HG03175 (cell line): ENCODE data around the gene TAF15.
A peak's percentile ranks its signal among the peaks of the same experiment; 100 is the strongest.

Experiments used
- ATAC-seq: cut with Tn5 transposase; IDR thresholded peaks from one replicate; pipeline ENCODE4 v1.9.1; 2021; ENCODE audit warnings: mild to moderate bottlenecking, moderate library complexity; ENCODE audit not compliant: unreplicated experiment

Gene TAF15

GRCh38 chr17:35808962-35809854 lies at the start of gene TAF15:
Gene TAF15 (plus strand): TSS chr17:35809484. CDS start chr17:35809570, 86 bp downstream.
- peak; percentile 90 for ATAC-seq

- no peak for ATAC-seq
Observed at GRCh38 chr17:35760587-35760986, 48.7 kb upstream of the TAF15 start, which contains the start of gene C17orf50. Gene C17orf50 (plus strand): TSS chr17:35760887. CDS start chr17:35760942, 55 bp downstream.

- no peak for ATAC-seq
Observed at GRCh38 chr17:35761601-35762000, 47.7 kb upstream of the TAF15 start.

GRCh38 chr17:35763767-35764122 lies 45.5 kb upstream of the TAF15 start:
- no peak for ATAC-seq

- peak; percentile 82 for ATAC-seq
Observed at GRCh38 chr17:35764123-35764991, 44.9 kb upstream of the TAF15 start.

GRCh38 chr17:35765086-35765710 lies 44.1 kb upstream of the TAF15 start:
- ATAC-seq, result no peak

GRCh38 chr17:35765756-35766488 lies 43.4 kb upstream of the TAF15 start:
- ATAC-seq, result no peak

- ATAC-seq, result no peak
Observed at GRCh38 chr17:35766489-35766877, 42.8 kb upstream of the TAF15 start.

- no peak for ATAC-seq
Observed at GRCh38 chr17:35766903-35767510, 42.3 kb upstream of the TAF15 start.

GRCh38 chr17:35768797-35769196 lies 40.5 kb upstream of the TAF15 start:
- no peak for ATAC-seq

GRCh38 chr17:35769895-35770486 lies 39.3 kb upstream of the TAF15 start:
- ATAC-seq, result no peak

- ATAC-seq, result no peak
Observed at GRCh38 chr17:35773129-35773528, 36.2 kb upstream of the TAF15 start.

GRCh38 chr17:35773679-35774425 lies 35.4 kb upstream of the TAF15 start:
- no peak for ATAC-seq

GRCh38 chr17:35774499-35774898 lies 34.8 kb upstream of the TAF15 start:
- no peak for ATAC-seq

- no peak for ATAC-seq
Observed at GRCh38 chr17:35775039-35775438, 34.2 kb upstream of the TAF15 start.

GRCh38 chr17:35775583-35775982 lies 33.7 kb upstream of the TAF15 start:
- ATAC-seq, result no peak

- ATAC-seq, result no peak
Observed at GRCh38 chr17:35778641-35779196, 30.6 kb upstream of the TAF15 start.

GRCh38 chr17:35780950-35781349 lies 28.3 kb upstream of the TAF15 start:
- ATAC-seq, result no peak

GRCh38 chr17:35784895-35785294 lies 24.4 kb upstream of the TAF15 start:
- ATAC-seq, result no peak
